Ascending aorta (tissue), 2 donors: ENCODE results near the gene HIF3A. TPM values are rescaled to one million over a fixed set of nuclear protein-coding genes. Genes with fewer than 3 reads are reported as not detected.

Source experiments
- DNase-seq, 2 donors: peaks; one replicate each; pipeline ENCODE4 v3.0.0-alpha.2; 2019; ENCODE audit warnings: low spot score in 2 of 2
- H3K27ac ChIP-seq, 2 donors: fragments of 200-600 bp; sonication (generic); one replicate each; pipeline ENCODE4 v1.5.1; 2016 to 2017; ENCODE audit warnings: mild to moderate bottlenecking in 1 of 2
- H3K27me3 ChIP-seq: fragments of 200-600 bp; sonication (generic); one replicate; pipeline ENCODE4 v1.5.1; 2017
- H3K36me3 ChIP-seq, 2 donors: fragments of 200-600 bp; sonication (generic); one replicate each; pipeline ENCODE4 v1.5.1; 2016
- H3K4me1 ChIP-seq, 2 donors: fragments of 200-600 bp; sonication (generic); one replicate each; pipeline ENCODE4 v1.5.1; 2016 to 2017; ENCODE audit warnings: mild to moderate bottlenecking in 1 of 2
- H3K4me3 ChIP-seq, 2 donors: fragments of 200-600 bp; sonication (generic); one replicate each; pipeline ENCODE4 v1.5.1; 2016 to 2017; ENCODE audit warnings: mild to moderate bottlenecking in 1 of 2
- H3K9me3 ChIP-seq, 2 donors: fragments of 200-600 bp; sonication (generic); one replicate each; pipeline ENCODE4 v1.5.1; 2016
- intact Hi-C: fragments of 100-400 bp; cut with DNase I; formaldehyde crosslinking; loops from one replicate; pipeline ENCODE4 v1.15.1; 2023
- total RNA-seq: library from RNA; depleted of rRNA; stranded (reverse); fragments of >200 nt; gene quantifications from one replicate; pipeline ENCODE4 v1.1.0, GENCODE V29; 2016
- TF ChIP-seq, protein P1 (sequence below), 3 experiments: fragments of 200-600 bp in 2 of 3; fragments of 450-650 bp in 1 of 3; sonication (generic) in 2 of 3; IDR thresholded peaks; one replicate each; pipeline ENCODE4 v1.5.1; 2016 to 2019; ENCODE audit warnings: antibody characterized with exemption in 3 of 3, mild to moderate bottlenecking in 1 of 3, moderate library complexity in 1 of 3

Gene HIF3A
- total RNA-seq, 1 donor from 2014 or later: 591 TPM

DNA sequence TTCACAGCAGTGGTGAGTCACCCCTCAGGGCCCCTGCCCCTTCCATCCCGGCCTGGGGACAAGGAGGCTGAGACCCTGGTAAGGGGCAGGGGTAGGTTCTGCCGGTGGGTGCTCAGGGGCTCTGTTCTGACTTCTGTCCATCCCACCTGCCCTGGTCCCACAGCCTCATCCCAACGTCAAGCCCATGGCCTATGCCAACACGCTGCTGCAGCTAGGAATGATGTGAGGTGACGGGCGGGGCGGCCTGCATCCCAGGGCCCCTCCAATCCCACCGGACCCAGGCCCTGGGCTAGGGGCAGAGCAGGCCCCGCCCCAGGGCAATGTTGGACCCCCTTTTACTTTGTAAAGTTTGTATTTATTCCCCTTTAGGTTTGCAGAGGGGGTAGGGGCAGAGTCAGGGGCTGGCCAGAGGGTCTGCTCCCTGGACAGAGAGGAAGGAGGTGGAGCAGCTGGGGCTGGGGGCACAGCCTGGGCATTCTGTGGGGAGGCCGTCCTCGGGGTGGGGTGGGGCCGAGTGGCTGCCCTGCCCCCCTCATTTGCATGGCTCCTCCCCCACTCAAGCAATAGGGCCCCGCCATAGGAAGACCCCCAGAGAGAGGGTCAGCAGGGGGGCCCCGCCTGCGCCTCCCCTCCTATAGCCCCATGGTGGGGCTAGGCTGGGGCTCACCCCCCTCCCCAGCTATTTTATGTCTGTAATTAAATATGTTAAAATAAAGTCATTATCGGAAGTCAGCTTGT is 93.4 kb downstream of the HIF3A start:
- H3K4me1 ChIP-seq: peaks cover 5 to 23% of the 10 kb centered on the region in 2 donors
- no peak overlapping the region for H3K4me3 ChIP-seq
- no peak for DNase-seq
- H3K27me3 ChIP-seq: no peaks in the 10 kb centered on the region
- H3K27ac ChIP-seq: peak overlapping the region; percentile 38 to 66
- no peaks in the 10 kb centered on the region for H3K9me3 ChIP-seq
- intact Hi-C loops: loop anchor here (5.0 to 10.0 kb wide), 2 partner anchors 108 to 215 kb away; partner anchors contain the start of gene CALM3
- H3K36me3 ChIP-seq: peaks cover 47 to 57% of the 10 kb centered on the region in 2 donors
- TF ChIP-seq, protein P1, sequence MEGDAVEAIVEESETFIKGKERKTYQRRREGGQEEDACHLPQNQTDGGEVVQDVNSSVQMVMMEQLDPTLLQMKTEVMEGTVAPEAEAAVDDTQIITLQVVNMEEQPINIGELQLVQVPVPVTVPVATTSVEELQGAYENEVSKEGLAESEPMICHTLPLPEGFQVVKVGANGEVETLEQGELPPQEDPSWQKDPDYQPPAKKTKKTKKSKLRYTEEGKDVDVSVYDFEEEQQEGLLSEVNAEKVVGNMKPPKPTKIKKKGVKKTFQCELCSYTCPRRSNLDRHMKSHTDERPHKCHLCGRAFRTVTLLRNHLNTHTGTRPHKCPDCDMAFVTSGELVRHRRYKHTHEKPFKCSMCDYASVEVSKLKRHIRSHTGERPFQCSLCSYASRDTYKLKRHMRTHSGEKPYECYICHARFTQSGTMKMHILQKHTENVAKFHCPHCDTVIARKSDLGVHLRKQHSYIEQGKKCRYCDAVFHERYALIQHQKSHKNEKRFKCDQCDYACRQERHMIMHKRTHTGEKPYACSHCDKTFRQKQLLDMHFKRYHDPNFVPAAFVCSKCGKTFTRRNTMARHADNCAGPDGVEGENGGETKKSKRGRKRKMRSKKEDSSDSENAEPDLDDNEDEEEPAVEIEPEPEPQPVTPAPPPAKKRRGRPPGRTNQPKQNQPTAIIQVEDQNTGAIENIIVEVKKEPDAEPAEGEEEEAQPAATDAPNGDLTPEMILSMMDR (IDR thresholded peaks at IDR 0.05): no peak

DNA sequence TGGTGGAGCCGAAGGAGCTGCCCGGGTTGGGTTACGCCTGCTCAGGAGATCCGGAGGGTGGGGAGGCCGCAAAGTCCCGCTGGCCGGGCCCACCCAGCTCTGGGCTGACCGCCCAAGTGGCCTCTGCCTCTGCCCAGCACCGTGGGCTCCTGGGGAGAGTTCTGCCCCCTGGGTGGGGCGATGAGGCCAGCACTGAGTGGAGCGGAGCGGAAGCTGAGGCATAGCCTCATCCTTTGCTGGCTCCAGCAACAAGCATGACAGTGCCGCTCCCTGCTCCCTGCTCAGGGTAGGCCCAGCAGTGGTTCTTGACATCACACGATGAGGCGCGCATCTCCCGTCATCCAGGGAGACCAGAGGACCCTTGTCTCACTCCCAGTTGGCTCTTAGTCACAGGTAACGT is 94.0 kb downstream of the HIF3A start:
- H3K27me3 ChIP-seq: no peaks in the 10 kb centered on the region
- H3K4me3 ChIP-seq: no peak overlapping the region
- intact Hi-C loops: loop anchor here (5.0 to 10.0 kb wide), 2 partner anchors 109 to 214 kb away; partner anchors contain the start of gene CALM3
- H3K4me1 ChIP-seq: peaks cover 5 to 24% of the 10 kb centered on the region in 2 donors
- no peak for DNase-seq
- peak overlapping the region; percentile 38 to 66 for H3K27ac ChIP-seq
- no peaks in the 10 kb centered on the region for H3K9me3 ChIP-seq
- TF ChIP-seq, protein P1 (IDR thresholded peaks at IDR 0.05): no peak
- H3K36me3 ChIP-seq: peaks cover 47 to 55% of the 10 kb centered on the region in 2 donors

GRCh38 chr19:46391296-46392251 is 94.7 kb downstream of the HIF3A start:
- Histone ChIP-seq H3K9me3 (no peaks in the 10 kb centered on the region), H3K4me3 (no peak overlapping the region), H3K36me3 (peaks cover 46 to 49% of the 10 kb centered on the region in 2 donors), H3K4me1 (peaks cover 5 to 24% of the 10 kb centered on the region in 2 donors), H3K27ac (peak overlapping the region; percentile 52 to 66), H3K27me3 (no peaks in the 10 kb centered on the region)
- intact Hi-C loops: loop anchor here (5.0 to 10.0 kb wide), 2 partner anchors 109 to 213 kb away; partner anchors contain the start of gene CALM3
- DNase-seq: no peak
- TF ChIP-seq, protein P1 (IDR thresholded peaks at IDR 0.05): no peak

GRCh38 chr19:46392252-46392801 is 95.5 kb downstream of the HIF3A start:
- no peaks in the 10 kb centered on the region for H3K9me3 ChIP-seq
- H3K27ac ChIP-seq: peak overlapping the region; percentile 52 to 66
- H3K4me3 ChIP-seq: peak overlapping the region in 1 of 2 donors; percentile 17
- peaks cover 5 to 24% of the 10 kb centered on the region in 2 donors for H3K4me1 ChIP-seq
- intact Hi-C loops: loop anchor here (5.0 to 10.0 kb wide), 2 partner anchors 110 to 212 kb away; partner anchors contain the start of gene CALM3
- TF ChIP-seq, protein P1 (IDR thresholded peaks at IDR 0.05): no peak
- peaks cover 39 to 42% of the 10 kb centered on the region in 2 donors for H3K36me3 ChIP-seq
- DNase-seq: no peak
- no peaks in the 10 kb centered on the region for H3K27me3 ChIP-seq

DNA sequence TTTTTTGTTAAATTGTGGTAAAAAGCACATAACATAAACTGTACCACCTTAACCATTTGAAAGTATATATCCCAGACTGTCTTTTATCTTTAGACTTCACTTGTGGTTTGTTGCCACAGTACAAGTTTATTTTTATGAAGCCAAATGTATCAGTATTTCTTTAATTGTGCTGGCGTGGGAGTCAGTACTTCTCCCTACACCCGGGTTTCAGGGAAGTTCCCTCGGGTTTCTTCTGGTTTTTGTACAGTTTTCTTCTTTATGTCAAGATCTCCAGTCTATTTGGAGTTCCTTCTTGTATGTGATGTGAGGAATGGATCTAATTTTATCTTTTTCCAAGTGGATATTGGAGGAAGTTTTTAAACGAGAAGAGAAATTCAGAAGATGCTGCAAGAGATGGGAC is 96.0 kb downstream of the HIF3A start:
- peaks cover 5 to 24% of the 10 kb centered on the region in 2 donors for H3K4me1 ChIP-seq
- H3K36me3 ChIP-seq: peaks cover 34 to 36% of the 10 kb centered on the region in 2 donors
- H3K9me3 ChIP-seq: no peaks in the 10 kb centered on the region
- DNase-seq: no peak
- TF ChIP-seq, protein P1 (IDR thresholded peaks at IDR 0.05): no peak
- no peak overlapping the region for H3K4me3 ChIP-seq
- H3K27ac ChIP-seq: peak overlapping the region; percentile 52 to 66
- intact Hi-C loops: loop anchor here (5.0 to 10.0 kb wide), 2 partner anchors 111 to 212 kb away; partner anchors contain the start of gene CALM3
- no peaks in the 10 kb centered on the region for H3K27me3 ChIP-seq
